NCI-H345 treated with DMSO at 0.1 percent for 48 hours (cell line): ENCODE data around the gene ADISSP.

Experiments
- DNase-seq: peaks from one replicate; lab custom pipeline; 2025; ENCODE audit not compliant: unreplicated experiment; lab: John Stamatoyannopoulos, UW

Gene ADISSP

GRCh38 chr20:3739926-3740451 lies 27.6 kb downstream of the ADISSP start:
- no peak for DNase-seq

- DNase-seq: no peak
Observed at GRCh38 chr20:3739054-3739925, 28.3 kb downstream of the ADISSP start.

DNA sequence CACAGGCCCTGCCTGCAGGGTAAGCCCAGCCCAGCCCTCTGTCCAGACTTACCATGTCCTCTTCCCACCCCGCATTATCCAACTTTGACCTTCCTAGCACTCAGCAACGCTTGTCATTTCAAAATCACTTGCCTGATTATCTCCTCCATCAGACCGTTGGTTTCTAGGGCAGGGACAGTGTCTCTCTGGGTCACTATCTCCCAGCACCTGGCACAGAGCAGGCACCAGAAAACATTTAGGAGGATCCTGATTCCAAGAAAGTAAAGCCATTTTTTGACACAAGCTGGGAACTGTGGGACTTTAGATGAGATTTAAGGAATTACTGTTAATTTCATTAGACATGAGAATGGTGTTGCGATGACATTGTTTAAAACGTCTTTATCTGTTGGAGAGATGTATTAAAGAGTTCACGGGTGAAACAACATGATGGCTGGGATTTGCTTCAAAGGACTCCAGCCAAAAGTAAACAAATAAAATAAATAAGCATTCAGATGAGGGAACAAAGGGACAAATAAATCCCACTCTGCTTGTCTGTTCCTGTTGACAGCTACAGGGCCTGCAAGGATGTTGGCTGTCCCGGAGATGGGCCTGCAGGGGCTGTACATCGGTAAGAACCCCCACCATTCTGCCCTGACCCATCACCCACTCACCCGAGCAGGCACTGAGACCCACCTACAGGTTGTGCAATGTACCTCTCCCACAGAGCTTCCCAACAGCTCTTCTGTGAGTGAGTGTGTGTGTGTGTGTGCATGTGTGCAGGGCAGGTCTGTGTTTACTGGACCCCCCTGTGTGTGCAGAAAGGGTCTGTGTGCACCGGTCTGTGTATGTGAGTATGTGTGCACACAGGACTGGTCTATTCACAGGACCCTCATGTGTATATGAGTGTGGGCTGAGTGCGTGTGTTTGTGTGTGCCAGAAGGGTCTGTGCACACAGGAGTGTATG lies 29.2 kb downstream of the ADISSP start:
- no peak for DNase-seq

- no peak for DNase-seq
Observed at GRCh38 chr20:3735768-3736167, 31.8 kb downstream of the ADISSP start.

DNA sequence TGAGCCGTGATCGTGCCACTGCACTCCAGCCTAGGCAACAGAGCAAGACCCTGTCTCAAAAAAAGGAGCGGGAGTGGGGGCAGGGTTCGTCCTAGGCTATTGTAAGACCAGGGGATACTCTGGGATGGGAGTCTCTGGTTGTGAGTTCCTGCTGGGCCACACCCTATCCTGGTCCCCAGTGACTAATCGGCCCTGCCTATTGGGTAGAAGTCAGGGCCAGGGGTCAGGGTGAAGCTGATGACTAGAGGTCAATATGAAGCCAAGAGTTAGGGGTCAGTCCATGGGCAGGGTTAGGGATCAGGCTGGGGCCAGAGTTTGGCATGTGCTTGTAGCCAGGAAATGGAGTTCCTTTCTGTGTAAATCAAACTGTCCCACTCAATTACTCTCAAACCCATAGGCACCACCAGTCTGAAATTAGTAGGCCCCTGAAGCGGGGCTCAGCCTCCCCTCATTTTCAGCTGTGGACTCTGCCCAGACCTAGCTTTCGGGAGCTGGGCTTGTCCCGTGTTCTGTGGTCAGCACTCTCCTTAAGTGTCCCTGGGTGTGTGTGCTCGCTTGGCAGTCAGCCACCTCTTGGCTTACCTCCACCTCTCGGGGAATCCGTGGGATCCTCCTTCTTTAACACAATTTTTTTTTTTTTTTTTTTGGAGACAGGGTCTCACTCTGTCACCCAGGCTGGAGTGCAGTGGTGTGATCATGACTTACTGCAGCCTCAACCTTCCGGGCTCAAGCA lies 33.3 kb downstream of the ADISSP start:
- no peak for DNase-seq

GRCh38 chr20:3733119-3733995 lies 34.2 kb downstream of the ADISSP start:
- DNase-seq: no peak

DNA sequence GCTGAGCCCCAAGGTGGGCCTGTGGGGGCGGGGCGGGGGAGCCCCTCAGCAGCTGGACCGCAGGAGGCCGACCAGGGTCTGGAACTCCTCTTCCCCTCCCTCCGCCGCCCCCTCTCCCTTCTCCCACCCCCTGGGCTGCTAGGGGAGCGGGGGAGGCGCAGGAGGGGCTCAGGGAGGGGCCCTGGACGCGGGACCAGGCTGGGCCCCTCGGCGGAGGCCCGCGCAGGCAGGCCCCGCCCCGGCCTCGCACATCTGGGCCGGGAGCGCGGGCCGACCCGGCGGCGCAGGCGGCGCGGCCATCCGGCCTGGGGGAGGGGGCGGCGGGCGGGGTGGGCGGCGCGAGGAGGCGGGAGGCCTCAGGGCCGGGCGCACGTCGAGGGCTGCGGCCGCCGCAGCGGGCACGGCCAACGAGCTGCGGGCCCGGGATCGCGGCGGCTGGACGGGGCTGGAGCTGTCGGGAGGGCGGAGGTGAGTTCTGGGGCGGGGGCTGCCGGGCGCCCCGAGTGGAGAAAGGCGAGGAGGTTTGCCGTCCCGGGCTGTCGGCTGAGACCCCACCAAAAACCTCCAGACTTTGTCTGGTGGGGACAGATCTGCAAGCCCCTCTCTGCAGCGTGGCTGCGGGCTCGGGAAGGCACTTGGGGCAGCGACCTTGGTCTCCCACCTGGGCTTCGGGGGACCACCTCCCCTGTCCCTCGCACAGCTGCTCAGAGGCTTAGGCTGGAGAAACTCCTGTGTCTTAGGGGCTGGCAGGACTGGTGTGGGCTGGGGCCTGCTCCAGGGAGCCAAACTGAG lies 35.0 kb downstream of the ADISSP start, which contains the start of gene HSPA12B:
TSS of gene HSPA12B (plus strand) at position 359 of the 792 bp plus-strand sequence. CDS start 5,990 bp downstream, outside the sequence.
- DNase-seq: no peak

- DNase-seq: no peak
Observed at GRCh38 chr20:3731944-3732326, 35.6 kb downstream of the ADISSP start.

DNA sequence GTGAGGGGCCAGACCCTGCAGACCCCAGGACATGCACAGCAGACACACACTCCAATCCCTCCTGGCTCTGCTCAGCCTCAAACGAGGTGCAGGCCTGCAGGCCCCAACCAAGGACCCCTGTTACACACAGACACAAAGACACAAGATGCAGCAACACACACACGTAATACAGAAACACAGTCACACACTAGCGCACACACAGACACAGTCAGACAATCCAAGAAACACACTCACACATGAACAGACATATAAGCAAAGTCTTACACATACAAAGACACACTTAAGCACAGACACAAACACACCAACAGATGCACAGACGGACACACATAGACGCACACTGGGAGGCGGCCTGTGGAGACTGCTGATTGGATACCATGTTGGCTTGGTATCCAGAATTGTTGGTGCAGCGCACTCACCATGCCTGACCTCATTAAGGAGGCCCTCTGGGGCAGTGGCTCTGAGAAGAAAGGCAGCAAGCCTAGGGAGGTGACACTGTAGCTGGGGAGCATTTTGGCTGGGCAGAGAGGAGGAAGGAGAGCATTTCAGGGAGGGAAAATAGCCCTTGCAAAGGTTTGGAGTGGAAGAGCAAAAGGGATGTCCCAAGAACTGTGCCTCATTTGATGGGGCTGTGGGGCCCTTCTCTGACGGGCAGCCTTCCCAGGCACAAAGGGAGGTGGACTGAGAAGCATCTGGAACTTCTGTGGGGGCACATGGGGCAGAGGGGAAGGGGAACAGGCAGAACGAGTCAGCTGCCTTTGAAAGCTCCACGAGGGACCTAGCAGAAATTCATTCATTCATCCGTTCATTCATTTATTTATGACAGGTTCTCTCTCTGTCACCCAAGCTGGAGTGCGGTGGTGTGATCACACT lies 36.5 kb downstream of the ADISSP start:
- no peak for DNase-seq

GRCh38 chr20:3729811-3730540 lies 37.6 kb downstream of the ADISSP start:
- DNase-seq: no peak

DNA sequence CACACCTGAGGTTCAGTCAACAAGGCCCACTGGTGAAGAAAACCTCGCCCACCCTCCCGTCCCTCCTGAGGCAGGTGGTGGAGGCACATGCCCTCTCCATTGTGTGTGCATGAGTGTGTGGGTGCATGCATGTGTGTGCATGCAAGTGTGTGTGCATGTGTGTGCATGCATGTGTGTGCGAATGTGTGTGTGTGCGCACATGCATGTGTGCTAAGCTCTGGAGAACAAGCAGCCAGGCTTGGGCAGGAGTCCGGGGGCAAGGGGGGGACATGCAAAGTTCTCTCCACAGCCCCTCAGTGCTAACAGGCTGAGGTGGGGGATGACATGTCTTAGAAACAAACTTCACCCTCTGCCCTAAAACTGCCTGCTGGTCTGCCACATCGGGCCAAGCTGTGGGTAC lies 38.2 kb downstream of the ADISSP start:
- no peak for DNase-seq

GRCh38 chr20:3728876-3729275 lies 38.7 kb downstream of the ADISSP start:
- DNase-seq: no peak

- DNase-seq: no peak
Observed at GRCh38 chr20:3728354-3728753, 39.2 kb downstream of the ADISSP start.

DNA sequence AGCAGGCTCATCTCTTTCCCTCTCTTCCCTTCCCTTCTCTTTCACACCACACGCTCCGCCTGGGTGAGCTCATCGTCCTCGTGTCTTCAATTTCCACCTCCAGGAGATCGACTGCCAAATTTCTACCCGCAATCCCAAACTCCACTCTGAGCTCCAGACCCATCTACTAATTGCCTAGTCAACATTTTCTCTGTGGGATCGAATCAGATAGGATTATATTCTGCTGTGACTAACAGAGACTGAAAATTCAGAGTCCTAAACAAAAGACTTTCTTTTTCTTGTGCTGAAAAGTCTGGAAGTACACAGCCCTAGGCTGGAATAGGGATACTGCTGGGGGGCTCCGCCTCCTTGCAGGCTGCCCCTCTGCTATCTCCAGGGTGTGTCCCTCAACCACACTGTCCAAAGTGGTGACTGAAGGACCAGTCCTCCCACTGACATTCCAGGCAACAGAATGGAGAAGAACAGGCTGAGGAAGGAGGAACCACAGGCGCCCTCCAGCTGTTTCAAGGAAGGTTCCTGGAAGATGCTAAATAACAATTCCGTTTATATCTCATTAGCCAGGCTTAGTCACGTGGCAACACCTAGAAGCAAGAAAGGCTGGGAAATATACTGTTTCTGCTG lies 40.0 kb downstream of the ADISSP start:
- DNase-seq: no peak

DNA sequence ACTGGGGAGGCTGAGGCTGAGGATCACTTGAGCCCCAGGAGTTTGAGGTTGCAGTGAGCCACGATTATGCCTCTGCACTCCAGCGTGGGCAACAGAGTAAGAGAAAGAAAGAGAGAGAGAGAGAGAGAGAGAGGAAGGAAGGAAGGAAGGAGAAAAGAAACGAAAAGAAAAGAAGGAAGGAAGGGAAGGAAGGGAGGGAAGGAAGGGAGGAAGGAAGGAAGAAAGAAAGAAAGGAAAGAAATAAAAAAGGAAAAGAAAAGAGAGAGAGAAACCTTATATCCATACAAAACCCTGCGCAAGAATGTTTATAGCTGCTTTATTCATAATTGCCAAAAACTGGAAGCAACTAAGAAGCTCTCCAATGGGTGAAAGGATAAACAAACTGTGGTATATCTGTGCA lies 43.2 kb downstream of the ADISSP start:
- no peak for DNase-seq

DNA sequence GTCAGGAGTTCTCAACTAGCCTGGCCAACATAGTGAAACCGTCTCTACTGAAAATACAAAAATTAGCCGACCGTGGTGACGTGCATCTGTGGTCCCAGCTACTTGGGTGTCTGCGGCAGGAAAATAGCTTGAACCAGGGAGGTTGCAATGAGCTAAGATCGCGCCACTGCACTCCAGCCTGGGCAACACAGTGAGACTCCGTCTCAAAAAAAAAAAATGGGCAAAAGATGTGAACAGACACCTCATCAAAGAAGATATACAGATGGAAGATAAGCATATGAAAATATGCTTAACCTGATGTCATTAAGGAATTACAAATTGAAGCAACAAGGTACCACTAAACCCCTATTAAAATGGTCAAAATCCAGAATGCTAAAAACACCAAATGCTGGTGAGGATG lies 44.3 kb downstream of the ADISSP start:
- DNase-seq: no peak

DNA sequence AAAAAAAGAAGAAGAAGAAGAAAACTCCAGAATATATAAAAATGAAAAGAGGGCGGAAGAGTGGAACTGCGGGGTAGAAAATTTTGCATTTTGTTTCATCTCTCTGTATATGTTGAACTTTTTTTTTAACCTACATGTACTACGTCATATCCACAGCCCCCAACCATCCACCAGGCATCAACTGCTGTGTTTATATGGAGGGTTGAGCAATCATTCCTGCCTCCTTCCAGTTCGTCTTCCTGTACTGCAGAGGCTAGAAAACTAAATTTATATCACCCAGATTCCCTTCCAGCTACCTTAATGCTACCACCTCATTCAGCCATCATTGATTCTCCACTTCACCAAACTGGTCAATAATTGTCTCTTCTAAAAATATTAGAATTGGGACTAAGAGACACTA lies 45.6 kb downstream of the ADISSP start:
- no peak for DNase-seq
